MM.1S (cell line): ENCODE measurements around the gene NLK.

Source experiments
- CTCF ChIP-seq: fragments of 300-600 bp; sonication (generic); IDR thresholded peaks from 2 replicates; pipeline ENCODE4 v1.5.1; 2016; ENCODE audit warnings: antibody characterized with exemption, low read length, mixed read lengths
- EZH2 ChIP-seq: fragments of 300-600 bp; sonication (generic); optimal IDR thresholded peaks from 2 replicates; pipeline ENCODE3; 2017; ENCODE audit warnings: low read depth, mild to moderate bottlenecking, antibody characterized with exemption, low read length, mixed read lengths

DNA sequence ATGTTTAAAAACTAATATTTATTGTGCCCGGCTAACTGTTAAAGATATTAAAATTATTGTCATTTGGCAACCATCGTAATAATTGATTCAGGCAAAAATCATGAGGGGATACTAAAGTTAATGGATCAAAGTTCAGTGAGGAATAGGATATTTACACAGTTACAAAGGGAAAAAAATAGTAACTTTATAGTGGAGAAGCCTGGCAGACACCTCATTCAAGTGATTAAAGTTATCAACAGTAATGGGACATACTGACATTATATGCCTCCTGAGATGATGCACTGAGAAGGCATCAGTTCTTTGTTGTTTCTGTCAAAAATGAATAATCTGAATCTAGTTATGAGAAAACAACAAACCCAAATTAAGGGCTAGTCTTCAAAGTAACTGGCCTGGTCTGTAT, 77.1 kb downstream of the NLK start:
- TF ChIP-seq CTCF = no peak
- TF ChIP-seq EZH2 = no peak
